Jurkat, Clone E6-1 (cell line): ENCODE data around the gene ZP1. TPM values are rescaled to one million over a fixed set of nuclear protein-coding genes. Genes with fewer than 3 reads are reported as not detected.
"Not testable (repeated sequence)": the region's sequence is repeated elsewhere in the genome, so short reads cannot be mapped to it uniquely, and the experiment has no call there.

ENCODE experiments used
- DNase-seq: peaks from one replicate; pipeline ENCODE4 v3.0.0-alpha.2; 2011; ENCODE audit warnings: low read depth, low spot score
- H3K4me3 ChIP-seq: 2 replicates; pipeline ENCODE4 v1.5.1; 2011; ENCODE audit warnings: mild to moderate bottlenecking, low read length, control low read depth, moderate library complexity
- polyA plus RNA-seq: library from polyadenylated mRNA; unstranded; fragments of >200 nt; gene quantifications from one replicate; pipeline ENCODE4 v1.2.1, GENCODE V29; 2012; ENCODE audit warnings: missing spikeins; ENCODE audit not compliant: insufficient read length, insufficient read depth

Gene ZP1
- not detected for polyA plus RNA-seq

- peak; percentile 44 for DNase-seq
- H3K4me3 ChIP-seq: no peak within 1 kb of the TSS
Measured at GRCh38 chr11:60866911-60867870, at the start of gene ZP1. ZP1 (plus strand) TSS chr11:60867542; CDS start chr11:60867562, 20 bp downstream.

GRCh38 chr11:60818057-60818456, 49.3 kb upstream of the ZP1 start:
- no peak for DNase-seq
- H3K4me3 ChIP-seq: no peak overlapping the region

GRCh38 chr11:60821827-60822599, 45.3 kb upstream of the ZP1 start:
- no peak for DNase-seq
- no peak overlapping the region for H3K4me3 ChIP-seq

GRCh38 chr11:60823745-60824306, 43.5 kb upstream of the ZP1 start:
- not testable (repeated sequence) for H3K4me3 ChIP-seq, DNase-seq

GRCh38 chr11:60825118-60825517, 42.2 kb upstream of the ZP1 start:
- no peak overlapping the region for H3K4me3 ChIP-seq
- DNase-seq: no peak

- DNase-seq: no peak
- no peak overlapping the region for H3K4me3 ChIP-seq
Measured at GRCh38 chr11:60825790-60826189, 41.6 kb upstream of the ZP1 start.

- H3K4me3 ChIP-seq: no peak overlapping the region
- no peak for DNase-seq
Measured at GRCh38 chr11:60830478-60831142, 36.7 kb upstream of the ZP1 start.

- peak; percentile 68 for DNase-seq
- no peak overlapping the region for H3K4me3 ChIP-seq
Measured at GRCh38 chr11:60831143-60831500, 36.2 kb upstream of the ZP1 start.

- no peak for DNase-seq
- no peak overlapping the region for H3K4me3 ChIP-seq
Measured at GRCh38 chr11:60831501-60832079, 35.8 kb upstream of the ZP1 start.

- no peak overlapping the region for H3K4me3 ChIP-seq
- no peak for DNase-seq
Measured at GRCh38 chr11:60834742-60835533, 32.4 kb upstream of the ZP1 start.

- DNase-seq: no peak
- H3K4me3 ChIP-seq: no peak overlapping the region
Measured at GRCh38 chr11:60835534-60835846, 31.9 kb upstream of the ZP1 start.

GRCh38 chr11:60836866-60837515, 30.4 kb upstream of the ZP1 start:
- no peak for DNase-seq
- no peak overlapping the region for H3K4me3 ChIP-seq

- no peak for DNase-seq
- H3K4me3 ChIP-seq: no peak overlapping the region
Measured at GRCh38 chr11:60838132-60838531, 29.2 kb upstream of the ZP1 start.

- DNase-seq: no peak
- no peak overlapping the region for H3K4me3 ChIP-seq
Measured at GRCh38 chr11:60840470-60841430, 26.6 kb upstream of the ZP1 start.

GRCh38 chr11:60841797-60842667, 25.3 kb upstream of the ZP1 start, which contains the start of gene CCDC86:
CCDC86 (plus strand) TSS chr11:60842113; CDS start chr11:60842125, 12 bp downstream.
- peak; percentile 95 for DNase-seq
- H3K4me3 ChIP-seq: peak within 1 kb of the TSS; percentile 94
